Left lung (tissue), 10 donors: ENCODE data around the gene EPB41L2. TPM values are rescaled to one million over a fixed set of nuclear protein-coding genes. Genes with fewer than 3 reads are reported as not detected.
A peak's percentile ranks its signal among the peaks of the same experiment; 100 is the strongest.

Experiments used
- ATAC-seq: fragments of 200-7000 bp; cut with Tn5 transposase; one replicate; pipeline ENCODE4 v1.9.1; 2020; ENCODE audit warnings: moderate library complexity
- DNase-seq, 4 donors: peaks; one replicate each; pipeline ENCODE4 v3.0.0-alpha.2; 2013 to 2020
- H3K27ac ChIP-seq, 2 donors: fragments of 200-600 bp; sonication (generic) in 1 of 2; one replicate each; pipeline versions ENCODE4 v1.5.0 to v1.8.0; 2020 to 2021
- H3K27me3 ChIP-seq, 2 donors: fragments of 200-600 bp; sonication (generic) in 1 of 2; one replicate each; pipeline versions ENCODE4 v1.5.0 to v1.8.0; 2020 to 2021
- H3K36me3 ChIP-seq, 2 donors: fragments of 200-600 bp; sonication (generic) in 1 of 2; one replicate each; pipeline versions ENCODE4 v1.5.0 to v1.8.0; 2020 to 2021
- H3K4me1 ChIP-seq, 2 donors: fragments of 200-600 bp; one replicate each; pipeline ENCODE4 v1.8.0; 2021
- H3K4me3 ChIP-seq, 2 donors: fragments of 200-600 bp; sonication (generic) in 1 of 2; one replicate each; pipeline versions ENCODE4 v1.5.0 to v1.8.0; 2020 to 2021; ENCODE audit warnings: mild to moderate bottlenecking in 1 of 2
- H3K9me3 ChIP-seq, 2 donors: fragments of 200-600 bp; sonication (generic) in 1 of 2; one replicate each; pipeline versions ENCODE4 v1.5.0 to v1.8.0; 2020 to 2021
- CTCF ChIP-seq, 2 donors: fragments of 200-600 bp; sonication (generic) in 1 of 2; IDR thresholded peaks; one replicate each; pipeline versions ENCODE4 v1.5.0 to v1.8.0; 2021; ENCODE audit warnings: antibody characterized with exemption in 2 of 2
- intact Hi-C, 2 donors: fragments of 100-400 bp; cut with DNase I; formaldehyde crosslinking; loops; one replicate each; pipeline versions ENCODE4 v1.11.2 to v1.14.2; 2022
- polyA plus RNA-seq, 6 donors: library from polyadenylated mRNA; unstranded; fragments of 120-200 nt; gene quantifications; one replicate each; pipeline ENCODE4 v1.2.1, GENCODE V29; 2013; ENCODE audit not compliant: insufficient read length in 6 of 6
- total RNA-seq, 2 donors: library from RNA; stranded (reverse); fragmentation: NEBNext Ultra II Directional; extraction: Animal tissue kit (Norgen Biotek cat#: 25700); gene quantifications; one replicate each; pipeline ENCODE4 v1.2.1, GENCODE V29; 2021
- donor health status: DM: no; HTN: yes; CAD: no.
- donor health status: DM: no; HTN: no; CAD: no.

Gene EPB41L2
- total and polyA plus RNA-seq, 8 donors = 91.3 to 277 (median 248) TPM

DNA sequence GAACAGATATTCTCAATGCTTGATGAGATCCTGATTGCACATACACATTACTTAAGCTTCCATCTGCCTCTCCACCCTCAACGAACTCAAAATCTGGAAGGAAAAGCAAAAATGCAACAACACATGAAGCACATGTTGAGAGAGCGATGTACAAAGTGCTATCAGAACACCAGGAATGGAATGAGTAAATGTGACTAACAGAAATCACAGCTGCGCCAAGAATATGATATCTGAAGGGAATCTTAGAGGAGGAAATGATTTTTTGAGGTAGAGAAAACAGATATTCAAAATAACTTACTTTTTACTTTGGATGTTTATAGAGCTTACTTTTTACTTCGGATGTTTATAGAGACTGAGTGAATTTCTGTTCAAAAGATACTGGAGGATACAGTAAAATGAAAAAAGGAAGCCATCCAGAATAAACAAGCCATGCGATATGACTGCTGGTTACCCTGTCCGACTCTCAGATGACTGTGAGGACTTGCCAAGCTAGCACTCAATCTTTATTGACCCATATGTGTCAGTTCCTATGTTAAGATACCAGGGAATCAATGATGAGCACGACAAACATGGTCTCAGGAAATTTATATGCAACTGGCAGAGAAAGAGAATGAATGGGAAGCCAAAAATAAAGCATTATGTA, 133.9 kb downstream of the EPB41L2 start:
- no peak for TF ChIP-seq CTCF (IDR thresholded peaks at IDR 0.05)
- no peaks in the 10 kb centered on the region for H3K27me3 ChIP-seq

GRCh38 chr6:130928158-130928912, 134.7 kb downstream of the EPB41L2 start:
- Histone ChIP-seq H3K4me1 (peaks cover 5 to 7% of the 10 kb centered on the region in 2 donors), H3K4me3 (no peak overlapping the region), H3K27me3 (no peaks in the 10 kb centered on the region), H3K27ac (peak overlapping the region in 1 of 2 donors; percentile 28), H3K9me3 (no peaks in the 10 kb centered on the region), H3K36me3 (no peaks in the 10 kb centered on the region)
- TF ChIP-seq CTCF (IDR thresholded peaks at IDR 0.05) = no peak
- intact Hi-C loops = no loop called here
- DNase-seq (no peak), ATAC-seq (peak; percentile 54)

More for the DNA sequence above, 133.9 kb downstream of the EPB41L2 start:
- intact Hi-C loops = no loop called here
- Histone ChIP-seq H3K27ac (peak overlapping the region in 1 of 2 donors; percentile 28), H3K4me3 (no peak overlapping the region), H3K36me3 (no peaks in the 10 kb centered on the region), H3K4me1 (peaks cover 5 to 7% of the 10 kb centered on the region in 2 donors), H3K9me3 (no peaks in the 10 kb centered on the region)
- DNase-seq = peak in 1 of 4 donors; percentile 19
- ATAC-seq = no peak

DNA sequence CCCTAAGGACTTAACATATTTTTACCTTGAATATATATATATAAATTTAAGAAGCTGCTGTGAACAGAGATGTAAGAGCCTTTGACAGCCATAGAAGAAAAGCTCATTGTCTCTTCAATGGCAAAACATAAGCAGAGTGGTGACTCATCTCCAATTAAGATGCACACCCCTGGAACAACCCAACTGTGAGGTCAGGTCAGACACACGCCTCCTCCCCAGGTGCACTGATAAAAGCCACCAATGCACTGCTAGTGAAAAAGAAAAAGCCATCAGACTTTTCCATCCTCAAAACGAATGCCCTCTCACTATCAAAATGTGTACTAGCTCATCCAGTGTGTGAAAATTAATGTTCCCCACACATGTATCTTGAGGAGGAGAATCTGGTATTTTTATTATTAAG, 135.7 kb downstream of the EPB41L2 start:
- ATAC-seq (no peak), DNase-seq (no peak)

GRCh38 chr6:130923350-130923749, 139.7 kb downstream of the EPB41L2 start:
- TF ChIP-seq CTCF (IDR thresholded peaks at IDR 0.05) = no peak
- ATAC-seq = no peak
- H3K27ac ChIP-seq = no peak overlapping the region
- intact Hi-C loops = no loop called here
- DNase-seq = no peak
- no peaks in the 10 kb centered on the region for H3K36me3 ChIP-seq
- H3K27me3 ChIP-seq = no peaks in the 10 kb centered on the region
- H3K4me1 ChIP-seq = no peaks in the 10 kb centered on the region
- H3K4me3 ChIP-seq = no peak overlapping the region
- no peaks in the 10 kb centered on the region for H3K9me3 ChIP-seq

More for the DNA sequence above, 135.7 kb downstream of the EPB41L2 start:
- no peak overlapping the region for H3K27ac ChIP-seq
- no peak for TF ChIP-seq CTCF (IDR thresholded peaks at IDR 0.05)
- H3K9me3 ChIP-seq = no peaks in the 10 kb centered on the region
- peaks cover 0 to 7% of the 10 kb centered on the region in 2 donors for H3K4me1 ChIP-seq
- no peaks in the 10 kb centered on the region for H3K36me3 ChIP-seq
- H3K27me3 ChIP-seq = no peaks in the 10 kb centered on the region
- H3K4me3 ChIP-seq = no peak overlapping the region
- intact Hi-C loops = no loop called here

GRCh38 chr6:130922922-130923321, 140.1 kb downstream of the EPB41L2 start:
- Histone ChIP-seq H3K9me3 (no peaks in the 10 kb centered on the region), H3K36me3 (no peaks in the 10 kb centered on the region), H3K27ac (no peak overlapping the region), H3K27me3 (no peaks in the 10 kb centered on the region), H3K4me3 (no peak overlapping the region), H3K4me1 (no peaks in the 10 kb centered on the region)
- intact Hi-C loops = no loop called here
- ATAC-seq (no peak), DNase-seq (no peak)
- TF ChIP-seq CTCF (IDR thresholded peaks at IDR 0.05) = no peak
